NCI-H2029 (cell line): Measurements from ENCODE around the gene CPSF7.
"Not testable (repeated sequence)": the region's sequence is repeated elsewhere in the genome, so short reads cannot be mapped to it uniquely, and the experiment has no call there.

Experiments used
- DNase-seq: peaks from one replicate; lab custom pipeline; 2025; lab: John Stamatoyannopoulos, UW

Gene CPSF7, protein sequence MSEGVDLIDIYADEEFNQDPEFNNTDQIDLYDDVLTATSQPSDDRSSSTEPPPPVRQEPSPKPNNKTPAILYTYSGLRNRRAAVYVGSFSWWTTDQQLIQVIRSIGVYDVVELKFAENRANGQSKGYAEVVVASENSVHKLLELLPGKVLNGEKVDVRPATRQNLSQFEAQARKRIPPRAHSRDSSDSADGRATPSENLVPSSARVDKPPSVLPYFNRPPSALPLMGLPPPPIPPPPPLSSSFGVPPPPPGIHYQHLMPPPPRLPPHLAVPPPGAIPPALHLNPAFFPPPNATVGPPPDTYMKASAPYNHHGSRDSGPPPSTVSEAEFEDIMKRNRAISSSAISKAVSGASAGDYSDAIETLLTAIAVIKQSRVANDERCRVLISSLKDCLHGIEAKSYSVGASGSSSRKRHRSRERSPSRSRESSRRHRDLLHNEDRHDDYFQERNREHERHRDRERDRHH

DNA sequence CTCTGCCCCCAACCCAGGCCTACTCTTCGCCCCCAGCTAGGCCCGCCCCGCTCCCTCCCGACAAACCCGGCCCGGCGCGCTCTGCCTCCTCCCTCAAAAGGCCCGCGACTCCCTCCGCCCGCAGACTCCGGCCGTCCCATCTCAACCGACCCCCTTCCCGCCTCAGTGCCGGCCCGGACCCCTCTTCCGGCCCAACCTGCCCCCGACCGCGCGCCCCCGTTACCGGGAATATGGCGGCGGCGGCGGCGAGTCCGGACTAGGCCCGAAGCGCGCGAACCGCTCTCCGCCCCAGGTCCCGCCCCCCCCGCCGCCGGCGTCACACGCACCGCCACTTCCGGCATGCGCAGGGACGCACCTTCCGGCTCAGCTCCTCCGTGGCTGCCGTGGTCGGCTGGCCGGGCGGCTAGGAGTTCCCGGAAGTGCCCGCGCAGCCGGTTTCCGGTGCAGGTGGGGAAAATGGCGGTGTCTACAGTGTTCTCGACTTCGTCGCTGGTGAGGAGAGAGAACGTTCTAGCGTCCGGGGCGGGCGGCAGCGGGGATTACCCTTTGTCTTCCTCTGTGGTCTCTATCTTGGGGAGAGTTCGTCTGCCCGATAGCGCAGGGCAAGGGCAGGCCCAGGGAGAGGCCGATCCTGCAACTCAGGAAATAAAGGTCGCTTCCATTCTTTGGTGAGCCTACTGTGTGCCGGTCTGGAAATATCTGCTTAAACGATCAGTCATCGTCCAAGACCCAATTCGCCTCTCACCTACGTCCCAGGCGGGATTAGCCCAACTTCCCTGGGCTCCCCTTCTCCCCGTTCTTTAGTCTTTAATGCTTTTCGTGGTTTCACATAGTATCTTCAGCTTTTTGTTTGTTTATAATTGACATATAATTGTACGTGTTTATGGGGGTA is at the start of gene CPSF7, which contains the start of gene SDHAF2:
Gene CPSF7, minus strand, starts transcription at position 285 of the 892 bp plus-strand sequence. CDS start 740 bp downstream, outside the sequence.
Gene SDHAF2, plus strand, starts transcription at position 434 of the 892 bp plus-strand sequence. Its CDS starts 23 bp downstream, at position 457.
- peak; percentile 95 for DNase-seq

- peak; percentile 11 for DNase-seq
Observed at GRCh38 chr11:61477727-61478148, 48.0 kb upstream of the CPSF7 start.

- DNase-seq: no peak
Observed at GRCh38 chr11:61477126-61477525, 47.4 kb upstream of the CPSF7 start.

DNA sequence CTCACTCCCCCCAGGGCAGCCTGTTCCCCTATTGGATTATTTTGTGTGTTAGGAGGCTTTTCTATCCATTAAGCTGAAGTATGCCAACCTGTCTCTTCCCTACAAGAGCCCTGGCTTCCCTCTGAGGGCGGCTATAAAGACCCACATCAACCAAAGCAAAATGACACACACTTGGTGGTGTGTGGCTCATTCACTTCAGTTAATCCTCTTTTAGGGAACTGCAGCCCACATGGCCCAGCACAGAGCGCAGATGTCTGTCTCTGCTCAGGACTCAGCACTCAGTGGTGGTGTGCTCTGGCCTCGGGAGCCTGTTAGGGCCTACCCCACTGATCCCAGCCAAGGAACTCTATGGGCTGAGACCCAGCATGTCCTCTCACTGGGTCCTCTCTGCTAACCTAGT is 46.6 kb upstream of the CPSF7 start:
- DNase-seq: no peak

DNA sequence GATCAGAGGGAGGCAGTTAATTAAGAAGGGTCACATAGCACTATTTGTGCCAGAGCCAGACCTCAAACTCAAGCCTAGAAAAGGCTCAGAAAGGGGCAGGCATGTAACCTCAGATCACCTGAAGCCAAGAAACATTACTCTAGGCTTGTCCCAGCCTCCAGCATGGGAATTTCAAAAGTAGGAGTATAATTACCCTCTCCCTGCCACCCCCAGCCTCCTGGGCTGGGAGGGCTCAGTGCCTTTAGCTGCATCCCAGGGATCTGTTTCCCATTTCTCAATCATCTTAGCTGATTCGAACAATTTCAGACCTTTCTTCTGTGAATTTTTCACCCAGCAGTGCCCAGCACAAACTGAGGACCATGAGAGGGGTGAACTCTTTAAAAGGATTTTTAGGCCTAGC is 45.7 kb upstream of the CPSF7 start:
- DNase-seq: no peak

DNA sequence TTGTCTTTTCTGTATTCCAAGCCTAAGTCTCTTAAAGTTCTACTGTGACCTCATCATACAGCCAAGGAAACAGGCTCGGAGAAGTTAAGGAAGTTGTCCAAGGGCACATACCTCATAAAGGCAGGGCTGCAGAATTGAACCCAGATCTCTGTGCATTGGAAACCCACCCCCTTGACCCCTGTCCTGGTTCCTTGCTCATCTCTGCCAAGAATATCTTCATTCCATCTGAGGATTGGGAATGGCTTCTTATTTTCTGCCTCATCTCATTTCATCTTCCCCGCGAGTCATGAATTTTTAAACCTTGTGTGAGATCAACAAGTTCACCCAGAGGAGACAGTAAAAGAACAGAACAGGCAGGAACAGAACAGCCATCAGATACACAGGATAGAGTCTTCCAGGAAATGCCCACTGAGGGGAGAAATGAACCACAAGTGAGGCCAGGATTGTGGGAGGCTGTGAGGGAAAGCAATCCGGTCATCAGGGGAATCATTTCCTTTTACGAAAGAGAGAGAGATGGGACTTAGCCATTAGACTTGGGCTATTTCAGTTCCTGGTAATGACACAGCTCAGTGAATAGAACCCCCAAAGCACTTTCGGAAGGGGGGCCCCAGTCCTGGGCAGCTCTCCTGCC is 44.4 kb upstream of the CPSF7 start:
- no peak for DNase-seq

DNA sequence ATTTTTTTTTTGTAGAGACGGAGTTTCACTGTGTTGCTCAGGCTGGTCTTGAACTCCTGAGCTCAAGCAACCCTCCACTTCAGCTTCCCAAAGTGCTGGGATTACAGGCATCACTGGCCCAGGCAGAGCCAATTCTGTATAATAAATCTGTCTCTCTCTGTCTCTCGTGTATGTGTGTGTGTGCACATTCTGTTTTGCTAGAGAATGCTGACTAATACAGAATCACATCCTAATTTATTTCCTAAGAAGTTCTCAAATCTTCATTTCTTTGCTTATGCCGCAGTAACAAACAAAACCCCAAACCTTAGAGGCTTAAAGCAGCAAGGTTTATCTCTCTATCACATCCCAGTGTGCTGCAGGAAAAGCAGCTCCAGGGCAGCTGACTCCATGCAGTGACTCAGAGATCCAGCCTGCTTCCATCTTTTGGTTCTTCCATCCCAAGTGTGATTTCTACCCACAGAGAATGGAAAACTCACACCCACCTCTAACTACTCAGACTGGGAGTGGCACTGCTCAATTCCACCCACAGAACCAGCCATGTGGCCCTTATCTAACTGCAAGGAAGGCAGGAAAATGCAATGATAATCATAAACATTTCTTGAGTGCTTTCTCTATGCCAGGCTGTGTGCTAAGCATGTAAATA is 43.7 kb upstream of the CPSF7 start:
- no peak for DNase-seq

GRCh38 chr11:61472868-61473267 is 43.1 kb upstream of the CPSF7 start:
- DNase-seq: no peak

DNA sequence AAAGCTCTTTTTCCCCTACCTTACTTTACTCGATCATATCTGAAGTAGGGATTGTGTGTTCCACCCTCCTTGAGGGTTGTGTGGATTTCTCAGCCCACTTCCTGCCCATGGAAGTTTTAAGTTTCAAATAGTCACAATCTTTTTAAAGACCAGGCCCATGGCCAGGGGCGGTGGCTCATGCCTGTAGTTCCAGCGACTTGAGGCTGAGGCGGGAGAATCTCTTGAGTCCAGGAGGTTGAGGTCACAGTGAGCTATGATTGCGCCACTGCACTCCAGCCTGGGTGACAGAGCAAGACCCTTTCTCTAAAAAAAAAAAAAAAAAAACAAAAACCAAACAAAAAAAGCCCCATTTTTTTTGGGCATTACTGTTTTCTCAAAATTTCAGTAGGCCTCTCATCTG is 42.5 kb upstream of the CPSF7 start:
- DNase-seq: no peak

- DNase-seq: no peak
Observed at GRCh38 chr11:61468002-61468401, 38.2 kb upstream of the CPSF7 start.

DNA sequence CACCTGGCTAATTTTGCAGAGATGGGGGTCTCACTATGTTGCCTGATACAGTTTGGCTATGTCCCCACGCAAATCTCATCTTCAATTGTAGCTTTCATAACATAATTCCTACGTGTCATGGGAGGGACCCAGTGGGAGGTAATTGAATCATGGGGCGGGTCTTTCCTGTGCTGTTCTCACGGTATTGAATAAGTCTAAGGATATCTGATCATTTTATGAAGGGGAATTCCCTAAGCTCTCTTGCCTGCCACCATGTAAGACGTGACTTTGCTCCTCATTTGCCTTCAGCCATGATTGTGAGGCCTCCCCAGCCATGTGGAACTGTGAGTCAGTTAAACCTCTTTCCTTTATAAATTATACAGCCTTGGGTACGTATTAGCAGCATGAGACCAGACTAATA is 37.8 kb upstream of the CPSF7 start:
- not testable (repeated sequence) for DNase-seq

GRCh38 chr11:61460986-61461385 is 31.2 kb upstream of the CPSF7 start:
- DNase-seq: no peak

DNA sequence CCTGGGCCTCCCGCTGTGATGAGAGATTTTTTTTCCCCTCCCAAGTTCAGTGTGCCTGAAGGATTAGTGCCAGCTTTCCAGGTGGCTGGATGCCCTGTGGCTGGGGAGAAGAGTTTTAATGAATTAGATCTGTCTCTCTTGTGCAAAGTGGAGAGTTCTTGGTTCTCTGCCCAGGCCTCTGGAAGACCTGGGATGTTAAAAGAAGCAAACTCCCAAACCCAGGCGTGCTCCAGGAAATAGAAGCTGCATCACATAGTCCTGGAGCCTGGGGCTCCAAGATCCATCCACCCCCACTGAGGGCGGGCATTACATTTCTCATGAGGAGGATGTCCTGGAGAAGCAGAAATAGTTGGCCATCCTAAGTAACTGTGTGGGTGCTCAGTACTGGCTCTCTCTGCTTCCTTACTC is 30.7 kb upstream of the CPSF7 start:
- DNase-seq: peak; percentile 14

DNA sequence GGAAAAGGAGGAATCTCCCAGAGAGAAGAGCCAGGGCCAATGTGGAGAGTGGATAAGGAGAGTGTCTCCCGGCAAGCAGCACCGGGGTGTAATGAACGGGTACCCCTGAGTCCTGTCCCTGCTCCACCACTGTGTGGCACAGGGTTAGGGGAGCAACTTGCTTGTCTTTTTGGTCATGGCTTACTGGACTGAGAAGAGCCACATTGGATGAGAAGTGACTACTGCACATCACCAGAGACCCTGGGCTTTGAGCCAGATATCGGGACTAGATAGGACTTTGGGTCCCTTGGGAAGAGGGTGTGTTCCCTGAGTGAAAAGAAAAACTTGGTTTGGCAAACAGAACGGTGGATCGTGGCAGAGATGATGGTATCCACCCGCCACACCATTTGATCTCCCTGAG is 24.7 kb upstream of the CPSF7 start:
- no peak for DNase-seq

DNA sequence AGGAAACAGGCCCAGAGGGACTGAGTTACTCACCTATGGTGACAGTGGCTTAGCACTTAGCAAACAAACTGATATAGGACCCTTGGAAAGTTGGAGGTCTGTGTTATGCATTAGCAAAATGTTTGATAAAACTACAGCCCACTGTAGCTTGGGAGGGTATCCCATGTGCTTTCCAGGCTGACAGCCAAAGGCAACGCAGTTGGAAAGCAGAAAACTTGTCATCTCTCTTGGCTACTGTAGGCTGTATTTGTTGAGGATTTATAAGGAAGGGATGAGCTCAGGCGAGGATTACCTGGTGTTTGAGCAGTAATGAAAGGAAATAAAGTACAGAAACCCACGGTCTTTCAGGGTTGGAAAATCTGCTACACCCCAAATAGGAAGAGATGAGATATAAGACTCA is 23.9 kb upstream of the CPSF7 start:
- DNase-seq: no peak

GRCh38 chr11:61452825-61453224 is 23.1 kb upstream of the CPSF7 start:
- DNase-seq: no peak

DNA sequence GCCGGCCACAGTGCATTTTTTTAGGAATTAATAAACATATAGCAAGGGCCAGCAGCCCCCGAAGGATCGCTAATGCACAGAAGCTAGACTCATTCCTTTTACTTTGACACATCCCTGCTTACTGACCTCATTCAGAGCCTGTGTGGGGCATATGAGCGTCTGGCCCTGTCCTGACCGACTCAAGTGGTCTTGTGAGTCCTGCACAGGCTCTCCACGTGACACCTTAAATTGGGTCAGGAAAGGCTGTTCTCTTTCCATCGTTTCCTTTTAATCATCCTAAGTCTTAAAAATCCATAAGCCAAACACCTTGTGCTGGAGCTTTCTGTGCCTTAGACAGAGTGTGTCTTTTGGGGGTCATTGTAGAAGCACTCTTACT is 18.8 kb upstream of the CPSF7 start:
- DNase-seq: no peak

- DNase-seq: no peak
Observed at GRCh38 chr11:61447601-61448551, 18.1 kb upstream of the CPSF7 start.

GRCh38 chr11:61446211-61446651 is 16.5 kb upstream of the CPSF7 start:
- peak; percentile 83 for DNase-seq

DNA sequence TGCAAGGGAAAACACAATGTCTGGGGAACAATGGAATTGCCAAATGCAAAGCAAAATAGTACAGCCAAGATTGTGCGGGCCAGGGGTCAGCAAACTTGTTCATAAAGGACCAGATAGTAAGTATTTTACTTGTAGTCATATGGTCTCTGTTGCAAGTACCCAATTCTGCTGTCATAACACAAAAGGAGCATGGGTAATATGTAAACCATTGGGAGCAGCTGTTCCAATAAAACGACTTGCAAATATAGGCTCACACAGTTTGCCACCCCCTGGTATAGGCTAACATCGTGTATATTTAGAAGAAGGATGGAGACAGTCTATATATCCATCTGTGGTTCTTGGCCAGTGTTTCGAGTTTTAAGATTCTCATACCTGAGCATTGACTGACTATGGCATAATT is 15.7 kb upstream of the CPSF7 start:
- no peak for DNase-seq

DNA sequence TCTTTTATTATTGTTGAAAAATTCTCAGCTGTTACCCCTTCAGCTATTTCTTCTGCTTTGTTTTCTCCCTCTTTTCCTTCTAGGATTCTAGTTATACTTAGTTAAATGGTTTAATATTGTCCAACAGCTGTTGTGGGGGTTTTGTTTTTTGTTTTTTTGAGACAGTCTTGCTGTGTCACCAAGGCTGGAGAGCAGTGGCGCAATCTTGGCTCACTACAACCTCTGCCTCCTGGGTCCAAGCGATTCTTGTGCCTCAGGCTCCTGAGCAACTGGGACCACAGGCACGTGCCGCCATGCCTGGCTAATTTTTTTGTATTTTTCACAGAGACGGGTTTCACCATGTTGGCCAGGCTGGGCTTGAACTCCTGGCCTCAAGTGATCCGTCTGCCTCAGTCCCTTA is 12.8 kb upstream of the CPSF7 start:
- DNase-seq: no peak
